AG04449 (cell line): ENCODE data around the gene FAM168A.

ENCODE experiments used
- CTCF ChIA-PET: fragments of 350-600 bp; formaldehyde crosslinking; extraction: SDS; loops from one replicate; lab custom pipeline; 2021; ENCODE audit warnings: antibody characterized with exemption; lab: Yijun Ruan, JAX
- POLR2A ChIA-PET: fragments of 400-600, 350-600 bp; formaldehyde crosslinking; extraction: SDS; loops from one replicate; lab custom pipeline; 2020; ENCODE audit warnings: antibody characterized with exemption, inconsistent platforms; lab: Yijun Ruan, JAX
- DNase-seq: peaks from one replicate; pipeline ENCODE4 v3.0.0-alpha.2; 2010; ENCODE audit warnings: low read depth, low spot score
- H3K4me3 ChIP-seq: 2 replicates; pipeline ENCODE4 v1.5.1; 2011; ENCODE audit warnings: low read depth, mild to moderate bottlenecking, control low read depth, low read length
- TF ChIP-seq, protein P1 (sequence below): IDR thresholded peaks from one replicate; pipeline ENCODE4 v1.5.1; 2011; ENCODE audit warnings: mild to moderate bottlenecking, moderate library complexity, low read length, control low read depth, inconsistent platforms; ENCODE audit not compliant: insufficient read depth; ENCODE audit errors: missing control alignments

FAM168A gene

DNA sequence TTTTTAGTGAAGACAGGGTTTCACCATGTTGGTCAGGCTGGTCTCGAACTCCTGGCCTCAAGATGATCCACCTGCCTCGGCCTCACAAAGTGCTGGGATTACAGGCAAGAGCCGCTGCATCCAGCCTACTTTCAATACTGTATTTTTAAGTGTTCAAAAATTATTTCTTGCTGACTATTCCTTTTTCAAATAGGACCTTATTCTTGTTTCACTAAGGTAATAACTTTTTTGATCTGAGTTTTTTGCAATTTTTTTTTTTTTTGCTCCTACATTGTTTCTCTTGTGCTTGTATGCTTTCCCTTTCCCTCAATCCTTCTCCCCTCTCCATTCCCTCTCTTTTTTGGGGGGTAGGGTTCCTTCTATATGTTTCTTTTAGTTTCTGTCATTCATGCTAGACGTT lies 73.1 kb downstream of the FAM168A start:
- DNase-seq, result no peak
- CTCF ChIA-PET, result interaction anchor here (1.5 kb wide), 1 partner anchor 101 kb away, joined by 3 read pairs; no protein-coding TSS in a partner anchor
- POLR2A ChIA-PET, result no interaction called here
- TF ChIP-seq, protein P1, sequence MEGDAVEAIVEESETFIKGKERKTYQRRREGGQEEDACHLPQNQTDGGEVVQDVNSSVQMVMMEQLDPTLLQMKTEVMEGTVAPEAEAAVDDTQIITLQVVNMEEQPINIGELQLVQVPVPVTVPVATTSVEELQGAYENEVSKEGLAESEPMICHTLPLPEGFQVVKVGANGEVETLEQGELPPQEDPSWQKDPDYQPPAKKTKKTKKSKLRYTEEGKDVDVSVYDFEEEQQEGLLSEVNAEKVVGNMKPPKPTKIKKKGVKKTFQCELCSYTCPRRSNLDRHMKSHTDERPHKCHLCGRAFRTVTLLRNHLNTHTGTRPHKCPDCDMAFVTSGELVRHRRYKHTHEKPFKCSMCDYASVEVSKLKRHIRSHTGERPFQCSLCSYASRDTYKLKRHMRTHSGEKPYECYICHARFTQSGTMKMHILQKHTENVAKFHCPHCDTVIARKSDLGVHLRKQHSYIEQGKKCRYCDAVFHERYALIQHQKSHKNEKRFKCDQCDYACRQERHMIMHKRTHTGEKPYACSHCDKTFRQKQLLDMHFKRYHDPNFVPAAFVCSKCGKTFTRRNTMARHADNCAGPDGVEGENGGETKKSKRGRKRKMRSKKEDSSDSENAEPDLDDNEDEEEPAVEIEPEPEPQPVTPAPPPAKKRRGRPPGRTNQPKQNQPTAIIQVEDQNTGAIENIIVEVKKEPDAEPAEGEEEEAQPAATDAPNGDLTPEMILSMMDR, result no peak
- H3K4me3 ChIP-seq, result no peak overlapping the region

DNA sequence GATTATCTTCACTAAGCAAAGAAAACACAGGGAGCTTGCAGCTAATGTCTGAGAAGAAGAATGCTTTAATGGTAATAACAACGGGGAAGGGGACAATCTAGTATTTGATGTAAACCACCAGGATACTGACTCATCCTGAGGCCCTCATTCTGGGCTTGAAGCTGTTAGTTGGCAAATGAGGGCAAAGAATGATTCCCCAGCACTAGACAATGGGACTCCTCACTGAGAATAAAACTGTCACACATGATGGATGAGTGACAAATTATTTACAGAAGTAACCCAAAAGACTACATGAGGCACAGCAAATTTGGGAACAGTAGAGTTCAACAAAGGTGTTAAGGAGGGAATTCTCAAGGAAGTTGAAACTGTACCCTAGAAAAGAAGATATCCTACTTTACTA lies 76.3 kb downstream of the FAM168A start:
- TF ChIP-seq, protein P1, result no peak
- no peak overlapping the region for H3K4me3 ChIP-seq
- ChIA-PET POLR2A (no interaction called here), CTCF (interaction anchor here (0.7 to 1.8 kb wide), 4 partner anchors 10 to 120 kb away, joined by 3 to 4 read pairs (median 4); no protein-coding TSS in a partner anchor)
- DNase-seq, result no peak

DNA sequence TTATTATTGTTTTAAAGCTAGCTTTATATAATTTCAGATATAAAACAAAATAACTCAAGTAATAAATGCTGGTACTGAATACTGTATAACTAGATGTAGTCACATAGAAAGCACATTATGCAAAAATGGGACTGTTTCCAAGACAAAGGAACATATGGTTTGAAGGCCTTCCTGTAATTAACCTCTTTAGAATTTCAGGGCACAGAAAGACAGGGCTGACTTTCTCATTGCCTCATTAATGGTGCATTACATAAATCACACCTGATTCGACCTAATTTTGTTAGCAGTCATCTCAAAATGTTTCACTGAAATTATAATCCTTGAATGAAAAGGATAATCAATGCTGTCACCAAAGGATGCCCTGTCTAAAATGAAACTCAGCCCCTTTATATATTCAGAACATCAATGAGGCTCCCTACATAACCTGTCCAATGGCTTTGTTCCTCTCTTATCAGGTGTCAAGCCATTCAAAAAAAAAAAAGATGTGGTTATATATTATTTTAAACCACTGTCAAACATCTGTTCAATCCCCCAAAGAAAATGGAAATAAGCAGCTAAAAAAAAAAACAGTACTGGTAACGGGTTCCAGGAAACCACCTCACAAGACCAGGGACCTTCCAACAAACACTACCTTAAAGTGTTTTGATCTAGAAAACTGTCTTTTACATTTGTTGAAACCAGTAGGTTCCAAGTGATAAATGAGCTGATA lies 77.4 kb downstream of the FAM168A start:
- H3K4me3 ChIP-seq, result no peak overlapping the region
- TF ChIP-seq, protein P1, result no peak
- CTCF ChIA-PET, result interaction anchor here (1.2 kb wide), 1 partner anchor 10 kb away, joined by 3 read pairs; no protein-coding TSS in a partner anchor
- POLR2A ChIA-PET, result no interaction called here
- no peak for DNase-seq

DNA sequence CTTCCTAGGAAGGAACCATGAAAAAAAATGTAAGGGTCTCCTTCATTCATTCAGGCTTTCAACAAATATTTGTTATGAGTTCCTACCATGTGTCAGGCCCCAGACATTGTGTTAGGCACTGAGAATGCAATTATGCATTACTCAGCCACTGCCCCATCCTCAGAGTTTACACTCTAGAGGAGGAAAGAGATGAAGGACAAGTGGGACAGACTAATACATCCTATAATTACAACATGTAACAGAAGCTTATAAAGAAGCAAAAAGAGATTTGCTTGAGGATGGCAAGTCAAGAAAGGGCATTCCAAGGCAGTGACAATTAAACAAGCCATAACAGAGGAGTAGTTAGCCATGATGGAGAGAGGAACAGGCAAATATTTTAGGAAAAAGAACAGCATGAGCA lies 78.6 kb downstream of the FAM168A start:
- CTCF ChIA-PET, result interaction anchor here (1.2 kb wide), 1 partner anchor 9 kb away, joined by 3 read pairs; no protein-coding TSS in a partner anchor
- H3K4me3 ChIP-seq, result no peak overlapping the region
- DNase-seq, result no peak
- TF ChIP-seq, protein P1, result no peak
- POLR2A ChIA-PET, result no interaction called here

DNA sequence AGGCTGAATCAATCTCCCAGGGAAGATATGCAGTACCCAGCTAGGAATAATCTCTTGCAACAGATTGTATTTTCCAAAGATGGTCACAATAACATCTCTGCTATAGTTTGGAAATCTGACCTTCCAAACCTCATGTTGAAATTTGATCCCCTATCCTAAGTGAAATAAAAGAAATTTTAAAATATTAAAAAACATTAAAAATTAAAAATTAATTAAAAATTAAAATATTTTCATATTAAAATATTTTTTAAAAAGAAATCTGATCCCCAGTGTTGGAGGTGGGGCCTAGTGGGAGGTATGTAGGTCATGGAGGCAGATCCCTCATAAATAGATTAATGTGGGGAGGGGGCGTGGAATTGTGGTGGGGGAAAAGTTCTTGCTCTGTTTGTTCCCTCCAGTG lies 79.7 kb downstream of the FAM168A start:
- TF ChIP-seq, protein P1, result no peak
- ChIA-PET POLR2A (no interaction called here), CTCF (no interaction called here)
- H3K4me3 ChIP-seq, result no peak overlapping the region
- no peak for DNase-seq

DNA sequence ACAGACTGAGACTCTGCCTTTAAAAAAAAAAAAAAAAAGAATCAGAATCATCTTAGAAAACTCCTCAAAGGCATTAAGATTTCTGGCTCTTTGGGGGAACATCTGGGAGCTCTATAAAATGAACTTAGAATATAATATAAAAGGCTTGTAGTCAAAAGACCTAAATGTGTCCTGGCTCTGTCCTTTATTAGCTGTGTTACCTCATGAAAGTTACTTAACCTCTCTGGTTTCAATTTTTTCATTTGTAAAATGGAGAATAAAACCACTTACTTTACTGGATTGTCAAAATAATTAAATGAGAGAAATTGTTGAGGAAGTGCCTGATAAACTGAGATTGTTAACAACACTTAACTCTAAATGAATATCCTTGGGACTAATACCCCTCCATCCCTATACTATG lies 81.8 kb downstream of the FAM168A start:
- CTCF ChIA-PET, result interaction anchor here (0.9 kb wide), 1 partner anchor 38 kb away, joined by 4 read pairs; no protein-coding TSS in a partner anchor
- POLR2A ChIA-PET, result no interaction called here

More for the DNA sequence above, 81.8 kb downstream of the FAM168A start:
- H3K4me3 ChIP-seq, result no peak overlapping the region
- TF ChIP-seq, protein P1, result no peak
- DNase-seq, result no peak
